Activated T-helper 2 cell treated with anti-CD3 and anti-CD28 coated beads, Interferon-gamma antibody, Interleukin-2, Interleukin-4, amounts not matched to agents 10 μg/mL and 5 μg/mL and 100 μg/mL, durations not matched to agents 14 hours and 24 hours and 36 hours (primary cell): ENCODE measurements around the gene ARID3B. TPM values are rescaled to one million over a fixed set of nuclear protein-coding genes. Genes with fewer than 3 reads are reported as not detected.
A peak's percentile ranks its signal among the peaks of the same experiment; 100 is the strongest.
"Not testable (repeated sequence)": the region's sequence is repeated elsewhere in the genome, so short reads cannot be mapped to it uniquely, and the experiment has no call there.

Experiments
- DNase-seq: peaks from one replicate; pipeline ENCODE4 v3.0.0; 2021; ENCODE audit warnings: low spot score
- H3K27ac Mint-ChIP-seq: one replicate; pipeline ENCODE4 v1.8.0; 2021; ENCODE audit warnings: mixed read lengths
- H3K27me3 Mint-ChIP-seq: one replicate; pipeline ENCODE4 v1.8.0; 2021; ENCODE audit warnings: low read depth, mixed read lengths
- H3K36me3 Mint-ChIP-seq: one replicate; pipeline ENCODE4 v1.8.0; 2021; ENCODE audit warnings: low read depth, mixed read lengths
- H3K4me1 Mint-ChIP-seq: one replicate; pipeline ENCODE4 v1.8.0; 2021; ENCODE audit warnings: low read depth, mixed read lengths
- H3K4me3 Mint-ChIP-seq: one replicate; pipeline ENCODE4 v1.8.0; 2021; ENCODE audit warnings: low read depth, mild to moderate bottlenecking, moderate library complexity, mixed read lengths
- H3K9me3 Mint-ChIP-seq: one replicate; pipeline ENCODE4 v1.8.0; 2021; ENCODE audit warnings: mixed read lengths
- intact Hi-C: fragments of 100-400 bp; cut with micrococcal nuclease; formaldehyde crosslinking; loops from one replicate; pipeline ENCODE4 v1.15.1; 2023
- total RNA-seq: library from RNA; stranded (reverse); gene quantifications from 2 replicates; pipeline ENCODE4 v1.2.3, GENCODE V29; 2022

ARID3B gene
- total RNA-seq, 1 donor from 2014 or later: 35.6 TPM

- Mint-ChIP-seq H3K4me1 (peaks cover 5% of the 10 kb centered on the region), H3K27ac (no peak overlapping the region), H3K27me3 (no peaks in the 10 kb centered on the region), H3K9me3 (no peaks in the 10 kb centered on the region), H3K36me3 (no peaks in the 10 kb centered on the region), H3K4me3 (no peak overlapping the region)
- intact Hi-C loops: no loop called here
- DNase-seq: no peak
Observed at GRCh38 chr15:74519311-74519710, 21.7 kb upstream of the ARID3B start.

- DNase-seq: no peak
- Mint-ChIP-seq H3K4me3 (no peak overlapping the region), H3K4me1 (peaks cover 5% of the 10 kb centered on the region), H3K36me3 (no peaks in the 10 kb centered on the region), H3K27me3 (no peaks in the 10 kb centered on the region), H3K27ac (no peak overlapping the region), H3K9me3 (no peaks in the 10 kb centered on the region)
- intact Hi-C loops: no loop called here
Observed at GRCh38 chr15:74520407-74520806, 20.6 kb upstream of the ARID3B start.

- no peak overlapping the region for H3K27ac Mint-ChIP-seq
Observed at GRCh38 chr15:74523982-74524381, 17.0 kb upstream of the ARID3B start.

GRCh38 chr15:74525309-74525708 lies 15.7 kb upstream of the ARID3B start:
- H3K27me3 Mint-ChIP-seq: no peaks in the 10 kb centered on the region
- H3K4me1 Mint-ChIP-seq: peaks cover 2% of the 10 kb centered on the region
- intact Hi-C loops: no loop called here
- H3K9me3 Mint-ChIP-seq: no peaks in the 10 kb centered on the region
- DNase-seq: no peak
- no peaks in the 10 kb centered on the region for H3K36me3 Mint-ChIP-seq
- no peak overlapping the region for H3K27ac Mint-ChIP-seq
- no peak overlapping the region for H3K4me3 Mint-ChIP-seq

More at GRCh38 chr15:74523982-74524381, 17.0 kb upstream of the ARID3B start:
- Mint-ChIP-seq H3K9me3 (no peaks in the 10 kb centered on the region), H3K36me3 (no peaks in the 10 kb centered on the region), H3K4me3 (no peak overlapping the region), H3K27me3 (no peaks in the 10 kb centered on the region), H3K4me1 (peaks cover 2% of the 10 kb centered on the region)
- intact Hi-C loops: no loop called here
- no peak for DNase-seq

GRCh38 chr15:74525945-74526344 lies 15.1 kb upstream of the ARID3B start:
- Mint-ChIP-seq H3K36me3 (no peaks in the 10 kb centered on the region), H3K4me3 (no peak overlapping the region), H3K27ac (no peak overlapping the region), H3K27me3 (no peaks in the 10 kb centered on the region), H3K9me3 (no peaks in the 10 kb centered on the region), H3K4me1 (peaks cover 2% of the 10 kb centered on the region)
- no peak for DNase-seq
- intact Hi-C loops: no loop called here

- Mint-ChIP-seq H3K4me3 (no peak overlapping the region), H3K27me3 (no peaks in the 10 kb centered on the region), H3K4me1 (peaks cover 4% of the 10 kb centered on the region), H3K9me3 (no peaks in the 10 kb centered on the region), H3K27ac (no peak overlapping the region), H3K36me3 (no peaks in the 10 kb centered on the region)
- DNase-seq: no peak
- intact Hi-C loops: no loop called here
Observed at GRCh38 chr15:74528876-74529275, 12.1 kb upstream of the ARID3B start.

DNA sequence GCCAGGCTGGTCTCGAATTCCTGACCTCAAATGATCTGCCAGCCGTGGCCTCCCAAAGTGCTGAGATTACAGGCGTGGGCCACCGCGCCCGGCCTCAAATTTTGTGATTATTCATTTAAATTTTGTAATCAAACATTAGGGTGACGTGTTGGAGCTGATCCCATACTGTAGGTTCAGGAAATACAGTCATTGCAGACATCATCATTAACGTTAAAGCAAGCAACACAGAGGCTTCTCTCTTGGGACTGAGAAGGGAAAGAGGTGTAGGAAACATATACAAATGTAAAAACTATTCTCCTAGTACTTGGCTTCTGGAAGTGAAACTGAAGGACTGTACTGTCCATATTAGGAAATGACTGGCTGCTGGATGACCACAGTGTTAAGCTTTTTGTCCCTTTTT lies 11.1 kb upstream of the ARID3B start:
- H3K36me3 Mint-ChIP-seq: no peaks in the 10 kb centered on the region
- DNase-seq: no peak
- H3K4me3 Mint-ChIP-seq: no peak overlapping the region
- no peak overlapping the region for H3K27ac Mint-ChIP-seq
- no peaks in the 10 kb centered on the region for H3K27me3 Mint-ChIP-seq
- intact Hi-C loops: no loop called here
- no peaks in the 10 kb centered on the region for H3K9me3 Mint-ChIP-seq
- H3K4me1 Mint-ChIP-seq: peaks cover 2% of the 10 kb centered on the region

- DNase-seq: no peak
- peaks cover 10% of the 10 kb centered on the region for H3K4me1 Mint-ChIP-seq
- no peaks in the 10 kb centered on the region for H3K27me3 Mint-ChIP-seq
- intact Hi-C loops: no loop called here
- no peaks in the 10 kb centered on the region for H3K36me3 Mint-ChIP-seq
- no peaks in the 10 kb centered on the region for H3K9me3 Mint-ChIP-seq
- H3K4me3 Mint-ChIP-seq: no peak overlapping the region
- no peak overlapping the region for H3K27ac Mint-ChIP-seq
Observed at GRCh38 chr15:74530771-74531143, 10.3 kb upstream of the ARID3B start.

DNA sequence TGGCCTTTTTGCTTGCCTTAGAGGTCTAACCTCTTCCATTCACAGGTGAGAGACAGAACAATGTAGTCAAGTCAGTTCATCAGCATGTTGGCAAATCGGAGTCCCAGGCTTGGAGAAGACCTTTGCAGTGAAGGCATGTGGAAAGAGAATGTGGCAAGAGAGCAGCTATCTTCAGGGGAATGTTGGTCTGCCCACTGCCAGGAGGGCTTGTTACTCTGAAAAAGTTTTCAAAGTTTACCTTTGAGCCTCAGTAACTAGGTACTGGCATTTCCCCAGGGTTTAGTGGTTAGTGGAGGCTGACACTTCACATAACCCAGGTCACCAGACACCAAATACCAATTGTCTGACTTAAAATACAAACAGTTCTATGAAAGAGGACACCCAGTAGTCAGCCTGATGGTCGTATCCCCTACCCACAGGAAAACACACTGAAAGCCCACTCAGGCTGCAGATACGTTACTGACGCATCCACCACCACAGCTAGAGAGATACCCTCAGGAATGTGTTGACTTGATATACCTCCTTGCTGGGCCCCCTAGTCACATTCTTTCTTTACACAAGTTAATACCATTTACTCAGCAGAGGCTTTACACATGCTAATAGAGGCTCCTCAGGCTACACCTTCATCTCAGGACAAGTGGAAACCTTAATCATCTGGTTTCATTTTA lies 9.7 kb upstream of the ARID3B start:
- intact Hi-C loops: no loop called here
- H3K9me3 Mint-ChIP-seq: no peaks in the 10 kb centered on the region
- DNase-seq: no peak

DNA sequence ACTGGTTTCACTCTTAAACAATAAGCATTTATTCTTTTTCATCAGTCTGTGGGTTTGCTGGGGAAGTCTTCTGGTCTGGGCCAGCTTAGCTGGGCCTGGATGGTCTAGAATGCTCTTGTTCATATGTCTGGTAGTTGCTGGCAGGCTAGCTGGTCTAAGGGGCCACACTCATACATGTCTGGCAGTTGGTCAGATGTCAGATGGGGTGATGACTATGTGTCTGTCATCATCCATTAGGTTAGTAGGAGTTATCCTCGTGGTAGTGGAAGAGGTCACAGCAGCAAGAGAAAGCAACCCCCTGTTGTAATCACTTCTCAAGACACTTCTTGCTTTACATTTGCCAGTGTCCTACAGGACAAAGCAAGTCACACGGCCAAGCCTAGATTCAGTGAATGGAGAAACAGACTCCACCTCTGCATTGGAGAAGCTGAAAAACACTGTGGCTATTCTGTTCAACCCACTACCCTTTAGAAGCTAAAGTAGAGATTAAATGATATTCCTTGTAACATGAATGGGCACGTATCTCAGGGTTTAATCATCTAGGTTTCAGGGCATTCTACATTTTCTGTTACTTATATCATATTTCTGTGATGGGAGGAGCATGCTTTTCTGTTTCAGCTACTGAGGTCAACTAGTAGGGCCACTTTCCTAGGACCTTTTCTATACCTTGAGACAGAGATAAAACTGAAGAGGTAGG lies 5.5 kb upstream of the ARID3B start:
- Mint-ChIP-seq H3K4me3 (no peak overlapping the region), H3K4me1 (peaks cover 25% of the 10 kb centered on the region), H3K27ac (peak overlapping the region; percentile 34), H3K9me3 (no peaks in the 10 kb centered on the region), H3K36me3 (peaks cover 5% of the 10 kb centered on the region), H3K27me3 (no peaks in the 10 kb centered on the region)
- no peak for DNase-seq
- intact Hi-C loops: no loop called here

More for the DNA sequence above, 9.7 kb upstream of the ARID3B start:
- no peak overlapping the region for H3K27ac Mint-ChIP-seq
- no peaks in the 10 kb centered on the region for H3K27me3 Mint-ChIP-seq
- peaks cover 13% of the 10 kb centered on the region for H3K4me1 Mint-ChIP-seq
- H3K4me3 Mint-ChIP-seq: no peak overlapping the region
- no peaks in the 10 kb centered on the region for H3K36me3 Mint-ChIP-seq

- Mint-ChIP-seq H3K27ac (no peak overlapping the region), H3K4me3 (no peak overlapping the region), H3K9me3 (no peaks in the 10 kb centered on the region), H3K27me3 (no peaks in the 10 kb centered on the region), H3K4me1 (peaks cover 31% of the 10 kb centered on the region), H3K36me3 (peaks cover 12% of the 10 kb centered on the region)
- DNase-seq: no peak
- intact Hi-C loops: no loop called here
Observed at GRCh38 chr15:74537736-74538135, 3.3 kb upstream of the ARID3B start.

GRCh38 chr15:74539521-74539920 lies 1.5 kb upstream of the ARID3B start:
- H3K27ac Mint-ChIP-seq, intact Hi-C loops, H3K9me3 Mint-ChIP-seq, H3K27me3 Mint-ChIP-seq, DNase-seq: not testable (repeated sequence)
- H3K4me1 Mint-ChIP-seq: peaks cover 43% of the 10 kb centered on the region
- peaks cover 24% of the 10 kb centered on the region for H3K36me3 Mint-ChIP-seq
- H3K4me3 Mint-ChIP-seq: peak overlapping the region; percentile 72

DNA sequence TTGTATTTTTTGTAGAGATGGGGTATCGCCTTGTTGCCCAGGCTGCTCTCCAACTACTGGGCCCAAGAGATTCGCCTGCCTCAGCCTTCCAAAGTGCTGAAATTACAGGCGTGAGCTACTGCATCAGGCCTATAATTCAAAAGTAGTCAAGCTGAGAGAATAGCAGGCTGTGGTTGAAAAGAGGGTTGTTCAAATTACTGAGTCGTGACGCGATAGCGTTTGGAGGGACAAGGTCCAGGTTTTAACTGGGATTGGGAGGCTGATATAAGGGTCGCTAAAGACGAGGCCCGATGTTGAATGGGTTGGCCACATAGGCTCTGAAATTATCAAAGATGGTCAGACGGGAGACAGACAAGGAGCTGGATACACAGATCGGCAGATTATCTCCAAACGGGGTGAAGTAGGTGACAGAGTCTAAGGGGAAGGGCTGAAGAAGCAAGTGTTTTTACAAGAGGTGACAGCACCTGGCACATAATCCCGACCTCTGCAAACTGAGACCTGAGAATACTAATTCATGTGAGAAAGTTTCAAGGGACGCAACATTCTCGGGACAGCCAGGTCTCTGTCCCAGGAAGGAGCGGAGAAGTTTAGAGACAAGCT lies 759 bp upstream of the ARID3B start:
- peak overlapping the region; percentile 98 for H3K27ac Mint-ChIP-seq
- H3K36me3 Mint-ChIP-seq: peaks cover 30% of the 10 kb centered on the region
- H3K4me3 Mint-ChIP-seq: peak overlapping the region; percentile 94
- intact Hi-C loops: loop anchor here (1.0 to 5.0 kb wide), 5 partner anchors 58 to 912 kb away; partner anchors contain the start of genes COX5A and SIN3A
- peak; percentile 16 for DNase-seq
- no peaks in the 10 kb centered on the region for H3K9me3 Mint-ChIP-seq
- no peaks in the 10 kb centered on the region for H3K27me3 Mint-ChIP-seq
- peaks cover 46% of the 10 kb centered on the region for H3K4me1 Mint-ChIP-seq
